WTC11 (cell line): ENCODE data around the gene NBPF1. TPM values are rescaled to one million over a fixed set of nuclear protein-coding genes. Genes with fewer than 3 reads are reported as not detected.
"Not testable (repeated sequence)": the region's sequence is repeated elsewhere in the genome, so short reads cannot be mapped to it uniquely, and the experiment has no call there.

ENCODE experiments used
- ATAC-seq: fragments of 200-7000 bp; cut with Tn5 transposase; 2 replicates; pipeline ENCODE4 v1.10.0; 2021; ENCODE audit warnings: mild to moderate bottlenecking, moderate library complexity
- CTCF ChIA-PET: fragments of 300-600 bp; sonication (Branson Sonifier 250); formaldehyde crosslinking; loops from one replicate; lab custom pipeline; 2021; ENCODE audit warnings: antibody characterized with exemption; lab: Charles Lee
- POLR2A ChIA-PET: fragments of 350-600 bp; sonication (Branson Sonifier 250); formaldehyde crosslinking; loops from one replicate; lab custom pipeline; 2021; ENCODE audit warnings: antibody characterized with exemption; lab: Charles Lee
- DNase-seq: peaks from one replicate; pipeline ENCODE4 v3.0.0; 2021; ENCODE audit warnings: low spot score
- H3K27ac Mint-ChIP-seq: 2 replicates; pipeline ENCODE4 v1.8.0; 2021; ENCODE audit warnings: mixed read lengths
- H3K27me3 Mint-ChIP-seq: 2 replicates; pipeline ENCODE4 v1.8.0; 2021; ENCODE audit warnings: low read depth, mild to moderate bottlenecking, moderate library complexity, mixed read lengths
- H3K36me3 Mint-ChIP-seq: 2 replicates; pipeline ENCODE4 v1.8.0; 2021; ENCODE audit warnings: mixed read lengths
- H3K4me1 Mint-ChIP-seq: 2 replicates; pipeline ENCODE4 v1.8.0; 2022; ENCODE audit warnings: mixed read lengths
- H3K4me3 Mint-ChIP-seq: 2 replicates; pipeline ENCODE4 v1.8.0; 2021; ENCODE audit warnings: mild to moderate bottlenecking, moderate library complexity, mixed read lengths
- H3K9me3 Mint-ChIP-seq: 2 replicates; pipeline ENCODE4 v1.8.0; 2021; ENCODE audit warnings: mixed read lengths
- CTCF ChIP-seq: fragments of 200-600 bp; IDR thresholded peaks from 2 replicates; pipeline ENCODE4 v1.8.0; 2022; ENCODE audit warnings: antibody characterized with exemption
- total RNA-seq: library from RNA; stranded (reverse); gene quantifications from 3 replicates; pipeline ENCODE4 v1.2.3, GENCODE V29; 2021

NBPF1 gene
- total RNA-seq, 1 experiment from 2014 or later = 18.3 TPM

- H3K4me3 Mint-ChIP-seq, ATAC-seq, H3K27ac Mint-ChIP-seq, H3K36me3 Mint-ChIP-seq, POLR2A ChIA-PET, DNase-seq, H3K27me3 Mint-ChIP-seq, H3K4me1 Mint-ChIP-seq, H3K9me3 Mint-ChIP-seq: not testable (repeated sequence)
- CTCF ChIA-PET = interaction anchor here (1.0 to 2.7 kb wide), 2 partner anchors 20 to 90 kb away, joined by 3 to 13 read pairs; no protein-coding TSS in a partner anchor
Measured at GRCh38 chr1:16600855-16601786, 12.2 kb downstream of the NBPF1 start.

DNA sequence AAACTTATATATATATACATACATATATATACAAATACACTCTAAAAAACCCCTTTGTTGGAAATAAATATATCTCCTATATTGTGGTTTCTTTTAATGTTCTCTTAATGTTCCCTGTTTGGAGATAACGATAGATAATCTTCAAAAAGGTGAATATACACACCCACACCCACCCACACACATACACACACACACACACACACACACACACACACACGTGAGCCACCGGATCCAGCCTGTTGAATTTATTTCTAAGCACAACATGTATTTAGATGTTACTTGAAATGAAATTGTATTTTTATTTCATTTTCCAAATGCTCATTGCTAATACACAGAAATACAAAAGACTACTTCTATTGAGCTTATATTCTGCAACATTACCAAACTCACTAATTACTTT, 14.0 kb downstream of the NBPF1 start:
- ATAC-seq, POLR2A ChIA-PET, H3K36me3 Mint-ChIP-seq, DNase-seq, H3K9me3 Mint-ChIP-seq, H3K27me3 Mint-ChIP-seq, H3K27ac Mint-ChIP-seq, H3K4me3 Mint-ChIP-seq, H3K4me1 Mint-ChIP-seq, CTCF ChIA-PET: not testable (repeated sequence)

DNA sequence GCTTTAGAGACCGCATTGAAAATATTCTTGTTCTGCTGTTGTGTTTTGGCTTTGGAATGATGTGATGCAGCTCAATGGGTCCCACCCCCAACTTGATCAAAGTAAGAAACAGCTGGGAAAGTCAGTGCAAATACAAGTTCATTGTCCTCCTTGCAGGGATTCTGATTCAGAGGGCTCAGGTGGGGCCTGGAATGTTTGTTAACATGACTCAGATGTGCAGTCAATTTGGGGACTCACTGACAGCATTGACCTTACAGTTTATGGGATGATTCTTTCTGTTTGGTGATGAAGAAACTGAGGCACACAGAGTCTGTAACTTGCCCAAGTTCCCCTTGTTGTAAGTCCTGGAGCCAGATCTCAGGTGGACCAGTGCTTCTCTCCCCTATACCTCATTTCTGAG, 18.1 kb downstream of the NBPF1 start:
- POLR2A ChIA-PET, H3K36me3 Mint-ChIP-seq, DNase-seq, CTCF ChIA-PET, H3K4me3 Mint-ChIP-seq, H3K27ac Mint-ChIP-seq, ATAC-seq, H3K27me3 Mint-ChIP-seq, H3K9me3 Mint-ChIP-seq, H3K4me1 Mint-ChIP-seq: not testable (repeated sequence)

- CTCF ChIA-PET = interaction anchor here (0.5 to 2.4 kb wide), 7 partner anchors 11 to 263 kb away, joined by 3 to 27 read pairs (median 4); partner anchors contain the start of gene NBPF1
- DNase-seq = peak; percentile 51
- H3K36me3 Mint-ChIP-seq, H3K4me1 Mint-ChIP-seq, H3K4me3 Mint-ChIP-seq, H3K9me3 Mint-ChIP-seq, H3K27me3 Mint-ChIP-seq, H3K27ac Mint-ChIP-seq, POLR2A ChIA-PET, ATAC-seq: not testable (repeated sequence)
- TF ChIP-seq CTCF = peak; percentile 32; the same call in 1 of the 2 replicates
Measured at GRCh38 chr1:16591845-16592244, 21.5 kb downstream of the NBPF1 start.

- CTCF ChIA-PET, H3K4me3 Mint-ChIP-seq, ATAC-seq, H3K27me3 Mint-ChIP-seq, H3K36me3 Mint-ChIP-seq, H3K4me1 Mint-ChIP-seq, H3K27ac Mint-ChIP-seq, DNase-seq, POLR2A ChIA-PET, H3K9me3 Mint-ChIP-seq: not testable (repeated sequence)
Measured at GRCh38 chr1:16588081-16588480, 25.3 kb downstream of the NBPF1 start.

DNA sequence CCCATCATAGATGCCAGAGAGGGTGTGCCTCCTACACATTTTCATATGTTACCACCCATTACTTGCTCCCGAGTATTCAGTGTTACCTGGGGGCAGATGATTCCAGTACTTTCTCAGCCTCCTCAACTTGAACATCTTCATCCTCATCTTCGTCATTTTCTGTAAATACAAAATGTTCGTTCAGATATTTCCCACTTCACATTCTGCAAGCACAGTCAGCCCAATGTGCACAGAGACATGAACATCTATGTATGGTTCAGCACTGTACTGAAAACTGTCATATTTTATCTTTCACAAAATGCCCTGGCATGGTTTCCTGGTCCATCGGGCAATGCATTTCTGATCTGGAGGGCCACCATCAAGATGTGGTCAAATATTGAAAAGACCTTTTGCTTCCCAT, 25.7 kb downstream of the NBPF1 start:
- ATAC-seq, H3K9me3 Mint-ChIP-seq, CTCF ChIA-PET, H3K4me1 Mint-ChIP-seq, POLR2A ChIA-PET, H3K36me3 Mint-ChIP-seq, H3K27ac Mint-ChIP-seq, H3K4me3 Mint-ChIP-seq, DNase-seq, H3K27me3 Mint-ChIP-seq: not testable (repeated sequence)

GRCh38 chr1:16565324-16565723, 48.0 kb downstream of the NBPF1 start:
- H3K4me1 Mint-ChIP-seq, H3K27me3 Mint-ChIP-seq, CTCF ChIA-PET, H3K9me3 Mint-ChIP-seq, DNase-seq, H3K36me3 Mint-ChIP-seq, H3K4me3 Mint-ChIP-seq, ATAC-seq, H3K27ac Mint-ChIP-seq, POLR2A ChIA-PET: not testable (repeated sequence)

- H3K27ac Mint-ChIP-seq, H3K4me3 Mint-ChIP-seq, H3K4me1 Mint-ChIP-seq, POLR2A ChIA-PET, DNase-seq, CTCF ChIA-PET, H3K36me3 Mint-ChIP-seq, H3K9me3 Mint-ChIP-seq, H3K27me3 Mint-ChIP-seq, ATAC-seq: not testable (repeated sequence)
Measured at GRCh38 chr1:16561035-16561434, 52.3 kb downstream of the NBPF1 start.

- H3K27ac Mint-ChIP-seq, DNase-seq: not testable (repeated sequence)
- CTCF ChIA-PET = interaction anchor here (1.2 kb wide), 1 partner anchor 60 kb away, joined by 15 read pairs; no protein-coding TSS in a partner anchor
Measured at GRCh38 chr1:16560498-16560897, 52.9 kb downstream of the NBPF1 start.

GRCh38 chr1:16559688-16560087, 53.7 kb downstream of the NBPF1 start:
- H3K4me1 Mint-ChIP-seq, ATAC-seq, H3K27ac Mint-ChIP-seq, H3K9me3 Mint-ChIP-seq, H3K36me3 Mint-ChIP-seq, DNase-seq, H3K27me3 Mint-ChIP-seq, H3K4me3 Mint-ChIP-seq: not testable (repeated sequence)
- ChIA-PET POLR2A (interaction anchor here (0.6 kb wide), 1 partner anchor 147 kb away, joined by 3 read pairs; no protein-coding TSS in a partner anchor), CTCF (interaction anchor here (0.6 to 1.2 kb wide), 6 partner anchors 32 to 140 kb away, joined by 3 to 15 read pairs (median 4); no protein-coding TSS in a partner anchor)

More at GRCh38 chr1:16560498-16560897, 52.9 kb downstream of the NBPF1 start:
- H3K27me3 Mint-ChIP-seq, ATAC-seq, H3K36me3 Mint-ChIP-seq, H3K4me1 Mint-ChIP-seq, POLR2A ChIA-PET, H3K9me3 Mint-ChIP-seq, H3K4me3 Mint-ChIP-seq: not testable (repeated sequence)

DNA sequence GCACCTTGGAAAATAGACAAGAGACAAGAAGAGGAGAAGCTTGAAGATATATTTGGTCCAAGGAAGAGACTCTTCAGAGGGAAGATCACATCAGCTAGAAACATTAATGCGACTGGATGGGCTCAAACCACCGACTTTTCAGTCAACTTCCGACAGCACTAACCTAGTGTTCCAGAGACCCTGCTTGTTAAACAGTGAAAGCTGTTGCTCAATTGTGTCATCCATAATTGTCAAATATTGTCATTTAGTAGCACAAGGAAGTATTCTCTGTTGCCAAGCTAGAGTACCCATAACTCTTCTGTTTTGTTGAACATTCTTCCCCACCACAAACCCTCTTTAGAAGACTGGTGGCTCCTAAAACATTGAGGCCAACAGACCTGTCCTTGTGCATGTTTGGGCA, 56.3 kb downstream of the NBPF1 start:
- H3K27me3 Mint-ChIP-seq = not testable (repeated sequence)

More for the DNA sequence above, 56.3 kb downstream of the NBPF1 start:
- POLR2A ChIA-PET, H3K9me3 Mint-ChIP-seq, H3K36me3 Mint-ChIP-seq, H3K27ac Mint-ChIP-seq, ATAC-seq, H3K4me1 Mint-ChIP-seq, CTCF ChIA-PET, H3K4me3 Mint-ChIP-seq, DNase-seq: not testable (repeated sequence)
